Mesenchymal stem cell (in vitro differentiated cells and primary cell): ENCODE data around the gene FAM219A.

ENCODE experiments used
- DNase-seq: peaks from one replicate; pipeline ENCODE4 v3.0.0-alpha.2; 2013
- H2AFZ ChIP-seq: one replicate; pipeline ENCODE4 v1.6.1; 2013; ENCODE audit warnings: low read depth, mild to moderate bottlenecking, control low read depth, inconsistent platforms, low read length, moderate library complexity
- H2AK5ac ChIP-seq: 2 replicates; pipeline ENCODE4 v1.6.1; 2013; ENCODE audit warnings: low read length, moderate library complexity, mild to moderate bottlenecking, inconsistent platforms; ENCODE audit not compliant: severe bottlenecking
- H2BK120ac ChIP-seq: one replicate; pipeline ENCODE4 v1.6.1; 2013; ENCODE audit warnings: low read depth, mild to moderate bottlenecking, inconsistent platforms, low read length, moderate library complexity
- H2BK12ac ChIP-seq, 2 experiments: one replicate each; pipeline ENCODE4 v1.6.1; 2013; ENCODE audit warnings: inconsistent platforms in 2 of 2, low read length in 2 of 2, mild to moderate bottlenecking in 2 of 2, moderate library complexity in 2 of 2, control low read depth in 1 of 2
- H2BK15ac ChIP-seq: one replicate; pipeline ENCODE4 v1.6.1; 2013; ENCODE audit warnings: mild to moderate bottlenecking, low read depth, inconsistent platforms; ENCODE audit not compliant: poor library complexity, severe bottlenecking
- H2BK5ac ChIP-seq: 2 replicates; pipeline ENCODE4 v1.6.1; 2013; ENCODE audit warnings: low read depth, mild to moderate bottlenecking, low read length, control low read depth, inconsistent platforms; ENCODE audit not compliant: poor library complexity, severe bottlenecking
- H3K14ac ChIP-seq, 2 experiments: one replicate each; pipeline ENCODE4 v1.6.1; 2013; ENCODE audit warnings: inconsistent platforms in 2 of 2, low read length in 2 of 2, control low read depth in 1 of 2, mild to moderate bottlenecking in 1 of 2, moderate library complexity in 1 of 2
- H3K18ac ChIP-seq, 2 experiments: one replicate each; pipeline ENCODE4 v1.6.1; 2013; ENCODE audit warnings: inconsistent platforms in 2 of 2, low read length in 2 of 2, control low read depth in 1 of 2, low read depth in 1 of 2, mild to moderate bottlenecking in 1 of 2
- H3K23ac ChIP-seq, 2 experiments: one replicate each; pipeline ENCODE4 v1.6.1; 2013; ENCODE audit warnings: inconsistent platforms in 2 of 2, low read length in 2 of 2, mild to moderate bottlenecking in 2 of 2, moderate library complexity in 2 of 2, control low read depth in 1 of 2
- H3K27ac ChIP-seq: 2 replicates; pipeline ENCODE4 v1.5.1; 2013; ENCODE audit warnings: mild to moderate bottlenecking, moderate library complexity, low read length, control low read depth, inconsistent platforms; ENCODE audit not compliant: poor library complexity, severe bottlenecking
- H3K27me3 ChIP-seq, 2 experiments: 2 replicates each; pipeline versions ENCODE4 v1.6.1 to v1.7.0; 2013; ENCODE audit warnings: low read length in 2 of 2, mild to moderate bottlenecking in 2 of 2, moderate library complexity in 2 of 2, control low read depth in 1 of 2, inconsistent platforms in 1 of 2; ENCODE audit not compliant: control insufficient read depth in 1 of 2, insufficient read depth in 1 of 2
- H3K36me3 ChIP-seq, 2 experiments: 2 replicates each; pipeline versions ENCODE4 v1.6.1 to v1.7.0; 2013; ENCODE audit warnings: low read length in 2 of 2, control low read depth in 1 of 2, inconsistent platforms in 1 of 2, low read depth in 1 of 2, mild to moderate bottlenecking in 1 of 2; ENCODE audit not compliant: insufficient read depth in 2 of 2, control insufficient read depth in 1 of 2
- H3K4ac ChIP-seq, 2 experiments: one replicate each; pipeline ENCODE4 v1.6.1; 2013; ENCODE audit warnings: inconsistent platforms in 2 of 2, low read length in 2 of 2, mild to moderate bottlenecking in 2 of 2, moderate library complexity in 2 of 2, control low read depth in 1 of 2, low read depth in 1 of 2
- H3K4me1 ChIP-seq: 2 replicates; pipeline ENCODE4 v1.6.1; 2013; ENCODE audit warnings: low read depth, low read length, control low read depth; ENCODE audit not compliant: control insufficient read depth, insufficient read depth
- H3K4me2 ChIP-seq: 2 replicates; pipeline ENCODE4 v1.6.1; 2013; ENCODE audit warnings: low read length, mild to moderate bottlenecking, inconsistent platforms; ENCODE audit not compliant: poor library complexity, severe bottlenecking
- H3K4me3 ChIP-seq, 2 experiments: 2 replicates each; pipeline versions ENCODE4 v1.5.1 to v1.7.0; 2013; ENCODE audit warnings: low read length in 2 of 2, mild to moderate bottlenecking in 2 of 2, control low read depth in 1 of 2, low read depth in 1 of 2; ENCODE audit not compliant: insufficient read depth in 1 of 2
- H3K79me1 ChIP-seq: replicated peaks from 2 replicates; pipeline ENCODE4 v1.6.1; 2013; ENCODE audit warnings: mild to moderate bottlenecking, control low read depth, low read length, inconsistent platforms; ENCODE audit not compliant: poor library complexity, severe bottlenecking
- H3K9ac ChIP-seq: 2 replicates; pipeline ENCODE4 v1.7.0; 2013; ENCODE audit warnings: mild to moderate bottlenecking, low read length, moderate library complexity
- H3K9me3 ChIP-seq: 2 replicates; pipeline ENCODE4 v1.7.0; 2013; ENCODE audit warnings: mild to moderate bottlenecking, low read length; ENCODE audit not compliant: control insufficient read depth
- H4K8ac ChIP-seq: one replicate; pipeline ENCODE4 v1.6.1; 2013; ENCODE audit warnings: inconsistent platforms, mild to moderate bottlenecking, low read length, moderate library complexity
- H4K91ac ChIP-seq: one replicate; pipeline ENCODE4 v1.6.1; 2013; ENCODE audit warnings: mild to moderate bottlenecking, low read length, inconsistent platforms
- WGBS: methylation state at CpG from one replicate; pipeline ENCODE4 v1.1.7; 2013; ENCODE audit warnings: mixed read lengths; 5-methylcytosine and 5-hydroxymethylcytosine counted together

The FAM219A gene

GRCh38 chr9:34456151-34456550 lies 2.2 kb downstream of the FAM219A start:
- H3K27me3 ChIP-seq, result peaks cover 0 to 5% of the 10 kb centered on the region in 2 experiments
- no peaks in the 10 kb centered on the region for H3K36me3 ChIP-seq
- H3K4me1 ChIP-seq, result peaks cover 15% of the 10 kb centered on the region

DNA sequence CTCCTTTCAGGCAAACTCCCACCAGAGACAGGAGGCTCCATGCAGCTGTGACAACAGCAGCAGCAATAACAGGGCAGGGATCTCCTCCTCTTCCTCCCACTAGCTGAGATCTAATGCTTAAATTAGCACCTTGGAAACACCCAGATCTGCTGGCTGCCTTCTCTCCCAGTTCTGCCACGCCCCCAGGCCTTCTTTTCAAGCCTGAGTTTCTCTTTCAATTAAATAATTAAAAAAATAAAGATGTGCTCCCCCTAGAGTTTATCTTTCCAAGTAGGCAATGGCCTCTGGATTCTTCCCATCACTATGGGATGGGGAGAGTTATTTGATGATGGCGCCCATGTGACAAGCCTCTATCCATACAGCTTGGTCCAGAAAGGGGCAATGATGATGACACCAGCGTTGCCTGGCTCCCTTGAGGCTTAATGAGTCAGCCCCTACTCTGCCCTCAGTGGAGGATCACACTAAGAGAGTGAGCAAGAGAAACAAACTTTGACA lies 3.8 kb downstream of the FAM219A start:
- H3K79me1 ChIP-seq, result peaks cover 25% of the 10 kb centered on the region
- H4K8ac ChIP-seq, result no peak overlapping the region
- H2AK5ac ChIP-seq, result no peak overlapping the region
- H3K4ac ChIP-seq, result no peak overlapping the region
- no peak overlapping the region for H3K18ac ChIP-seq
- DNase-seq, result peak; percentile 90
- no peaks in the 10 kb centered on the region for H3K36me3 ChIP-seq
- WGBS, result 50% methylated on average over 2 of the region's 3 CpGs
- no peak overlapping the region for H3K4me2 ChIP-seq
- H3K9me3 ChIP-seq, result no peaks in the 10 kb centered on the region
- H2BK5ac ChIP-seq, result no peak overlapping the region
- no peaks in the 10 kb centered on the region for H3K27me3 ChIP-seq
- H3K4me3 ChIP-seq, result no peak overlapping the region
- no peak overlapping the region for H3K14ac ChIP-seq
- no peak overlapping the region for H2BK120ac ChIP-seq
- H3K27ac ChIP-seq, result no peak overlapping the region
- no peak overlapping the region for H3K23ac ChIP-seq
- H3K4me1 ChIP-seq, result peaks cover 17% of the 10 kb centered on the region
- H3K9ac ChIP-seq, result peak overlapping the region; percentile 59
- H2BK15ac ChIP-seq, result no peak overlapping the region
- no peak overlapping the region for H2BK12ac ChIP-seq
- H4K91ac ChIP-seq, result no peak overlapping the region
- no peak overlapping the region for H2AFZ ChIP-seq

More at GRCh38 chr9:34456151-34456550, 2.2 kb downstream of the FAM219A start:
- Histone ChIP-seq H3K9ac (peak overlapping the region; percentile 94), H3K4me3 (no peak overlapping the region), H2AK5ac (no peak overlapping the region), H3K4me2 (no peak overlapping the region), H3K79me1 (peaks cover 23% of the 10 kb centered on the region), H3K23ac (no peak overlapping the region), H2AFZ (no peak overlapping the region), H2BK120ac (no peak overlapping the region), H4K91ac (no peak overlapping the region), H2BK15ac (no peak overlapping the region), H3K4ac (no peak overlapping the region), H2BK5ac (no peak overlapping the region), H4K8ac (no peak overlapping the region), H2BK12ac (no peak overlapping the region), H3K9me3 (no peaks in the 10 kb centered on the region), H3K18ac (no peak overlapping the region), H3K27ac (no peak overlapping the region), H3K14ac (no peak overlapping the region)
- no peak for DNase-seq
- WGBS, result 100% methylated on average over 1 of the region's 1 CpG

GRCh38 chr9:34452568-34452967 lies 5.8 kb downstream of the FAM219A start:
- no peak for DNase-seq
- no peak overlapping the region for H3K4me3 ChIP-seq
- H3K27ac ChIP-seq, result no peak overlapping the region
- no peaks in the 10 kb centered on the region for H3K27me3 ChIP-seq
- no peak overlapping the region for H2BK15ac ChIP-seq
- H2BK120ac ChIP-seq, result no peak overlapping the region
- no peak overlapping the region for H4K8ac ChIP-seq
- no peak overlapping the region for H3K9ac ChIP-seq
- no peak overlapping the region for H2BK12ac ChIP-seq
- no peak overlapping the region for H3K18ac ChIP-seq
- WGBS, result 99% methylated on average over 2 of the region's 2 CpGs
- no peak overlapping the region for H3K14ac ChIP-seq
- H3K4ac ChIP-seq, result no peak overlapping the region
- H3K23ac ChIP-seq, result no peak overlapping the region
- no peak overlapping the region for H2AK5ac ChIP-seq
- no peak overlapping the region for H2AFZ ChIP-seq
- no peak overlapping the region for H4K91ac ChIP-seq
- H2BK5ac ChIP-seq, result no peak overlapping the region
- no peak overlapping the region for H3K4me2 ChIP-seq
- H3K9me3 ChIP-seq, result no peaks in the 10 kb centered on the region
- peaks cover 31% of the 10 kb centered on the region for H3K79me1 ChIP-seq
- peaks cover 15% of the 10 kb centered on the region for H3K4me1 ChIP-seq
- no peaks in the 10 kb centered on the region for H3K36me3 ChIP-seq

- Histone ChIP-seq H3K27me3 (no peaks in the 10 kb centered on the region), H3K36me3 (no peaks in the 10 kb centered on the region), H3K9me3 (no peaks in the 10 kb centered on the region), H3K4me1 (peaks cover 9% of the 10 kb centered on the region), H2BK15ac (no peak overlapping the region), H2BK120ac (no peak overlapping the region), H3K4me2 (no peak overlapping the region), H3K14ac (no peak overlapping the region), H3K4me3 (no peak overlapping the region), H3K23ac (no peak overlapping the region), H3K79me1 (peaks cover 34% of the 10 kb centered on the region), H3K9ac (no peak overlapping the region), H2BK5ac (no peak overlapping the region), H2BK12ac (no peak overlapping the region), H3K27ac (no peak overlapping the region), H3K18ac (no peak overlapping the region), H4K91ac (no peak overlapping the region), H2AFZ (no peak overlapping the region), H3K4ac (no peak overlapping the region), H4K8ac (no peak overlapping the region), H2AK5ac (no peak overlapping the region)
- WGBS, result 33% methylated on average over 1 of the region's 3 CpGs
- DNase-seq, result peak; percentile 54
These were observed 6.8 kb downstream of the FAM219A start for GRCh38 chr9:34451545-34451944.
